Esophagus squamous epithelium (tissue), 5 donors: ENCODE data around the gene SLC11A1. TPM values are rescaled to one million over a fixed set of nuclear protein-coding genes. Genes with fewer than 3 reads are reported as not detected.

Experiments
- DNase-seq: peaks from one replicate; lab custom pipeline; 2025; lab: John Stamatoyannopoulos, UW
- H3K27ac ChIP-seq, 4 donors: fragments of 200-600 bp; sonication (generic); one replicate each; pipeline ENCODE4 v1.5.1; 2016 to 2019; ENCODE audit warnings: mild to moderate bottlenecking in 1 of 4
- H3K27me3 ChIP-seq, 4 donors: fragments of 200-600 bp; sonication (generic); 1 replicate in 3 of 4; 2 replicates in 1 of 4; pipeline versions ENCODE4 v1.5.1 to v1.6.0; 2017 to 2021; ENCODE audit warnings: antibody characterized with exemption in 1 of 4
- H3K36me3 ChIP-seq, 3 donors: fragments of 200-600 bp; sonication (generic); one replicate each; pipeline ENCODE4 v1.5.1; 2016 to 2019
- H3K4me1 ChIP-seq, 3 donors: fragments of 200-600 bp; sonication (generic); one replicate each; pipeline ENCODE4 v1.5.1; 2017 to 2019
- H3K4me3 ChIP-seq, 4 donors: fragments of 200-600 bp; sonication (generic); 1 replicate in 3 of 4; 2 replicates in 1 of 4; pipeline ENCODE4 v1.5.1; 2016 to 2019; ENCODE audit warnings: mild to moderate bottlenecking in 2 of 4, moderate library complexity in 1 of 4
- H3K9me3 ChIP-seq, 3 donors: fragments of 200-600 bp; sonication (generic); one replicate each; pipeline ENCODE4 v1.5.1; 2016 to 2019
- POLR2A ChIP-seq, 4 donors: fragments of 450-650 bp; IDR thresholded peaks; one replicate each; pipeline ENCODE4 v1.6.1; 2017; ENCODE audit warnings: antibody characterized with exemption in 4 of 4, mild to moderate bottlenecking in 4 of 4, moderate library complexity in 3 of 4
- WGBS, 2 donors: methylation state at CpG; one replicate each; pipeline ENCODE4 v1.1.5; 2018; 5-methylcytosine and 5-hydroxymethylcytosine counted together
- intact Hi-C: fragments of 100-400 bp; cut with DNase I; formaldehyde crosslinking; loops from one replicate; pipeline ENCODE4 v1.15.0; 2022
- total RNA-seq, 4 donors: library from RNA; depleted of rRNA; stranded (reverse); fragments of >200 nt; gene quantifications; one replicate each; pipeline ENCODE4 v1.1.0, GENCODE V29; 2016
- TF ChIP-seq, protein P1 (sequence below), 6 experiments: fragments of 450-650 bp in 4 of 6; fragments of 200-600 bp in 2 of 6; sonication (generic) in 2 of 6; IDR thresholded peaks; one replicate each; pipeline ENCODE4 v1.5.1; 2016 to 2019; ENCODE audit warnings: antibody characterized with exemption in 6 of 6, mild to moderate bottlenecking in 4 of 6, moderate library complexity in 4 of 6
- donor health status: DM: yes; HTN: yes; CAD: no.

SLC11A1 gene
- total RNA-seq, 4 donors from 2014 or later: 1.7 to 10.6 (median 8.7) TPM

DNA sequence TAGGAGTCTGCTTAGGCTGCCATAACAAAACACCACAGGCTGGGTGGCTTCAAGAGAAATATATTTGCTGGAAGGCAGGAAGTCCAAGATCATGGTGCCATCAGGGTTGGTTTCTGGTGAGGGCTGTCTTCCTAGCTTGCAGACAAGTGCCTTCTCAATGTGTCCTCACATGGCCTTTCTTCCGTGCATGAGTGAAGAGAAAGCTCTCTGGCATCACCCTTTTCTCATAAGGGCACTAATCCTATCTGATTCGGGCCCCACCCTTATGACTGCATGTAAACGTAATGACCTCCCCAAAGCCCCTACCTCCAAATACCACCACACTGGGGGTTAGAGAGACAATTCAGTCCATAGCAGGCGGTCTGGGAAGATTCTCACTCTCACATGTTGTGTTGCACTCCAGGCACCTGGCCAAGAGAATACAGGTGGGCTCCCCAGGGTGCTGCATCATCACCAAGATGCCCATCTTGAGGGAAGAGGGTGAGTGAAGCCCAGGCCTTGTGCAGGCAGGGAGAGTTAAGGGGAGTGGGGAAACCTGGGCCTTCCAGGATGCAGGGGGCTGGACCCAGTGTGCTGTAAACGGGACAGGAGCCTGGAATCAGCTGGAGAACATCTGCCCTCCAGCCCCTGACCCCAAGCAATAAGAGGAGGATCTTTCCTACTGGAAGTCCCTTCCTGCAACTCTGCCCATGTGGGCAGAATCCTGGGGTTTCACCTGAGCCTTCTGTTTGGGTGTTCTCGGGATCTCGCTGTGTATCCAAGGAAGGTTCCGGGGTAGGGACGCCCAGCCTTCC, 15.3 kb upstream of the SLC11A1 start:
- peaks cover 0 to 18% (median 6%) of the 10 kb centered on the region in 3 donors for H3K4me1 ChIP-seq
- DNase-seq: no peak
- no peaks in the 10 kb centered on the region for H3K36me3 ChIP-seq
- no peaks in the 10 kb centered on the region for H3K27me3 ChIP-seq
- 85% methylated on average over 5 of the region's 9 CpGs; no CpG with 5 or more reads in 1 of the 2 donors for WGBS, 2 donors
- H3K4me3 ChIP-seq: peak overlapping the region; percentile 51 to 70 (median 60)
- H3K9me3 ChIP-seq: peaks cover 0 to 10% (median 0%) of the 10 kb centered on the region in 3 donors
- no peak for TF ChIP-seq POLR2A (IDR thresholded peaks at IDR 0.05)
- TF ChIP-seq, protein P1, sequence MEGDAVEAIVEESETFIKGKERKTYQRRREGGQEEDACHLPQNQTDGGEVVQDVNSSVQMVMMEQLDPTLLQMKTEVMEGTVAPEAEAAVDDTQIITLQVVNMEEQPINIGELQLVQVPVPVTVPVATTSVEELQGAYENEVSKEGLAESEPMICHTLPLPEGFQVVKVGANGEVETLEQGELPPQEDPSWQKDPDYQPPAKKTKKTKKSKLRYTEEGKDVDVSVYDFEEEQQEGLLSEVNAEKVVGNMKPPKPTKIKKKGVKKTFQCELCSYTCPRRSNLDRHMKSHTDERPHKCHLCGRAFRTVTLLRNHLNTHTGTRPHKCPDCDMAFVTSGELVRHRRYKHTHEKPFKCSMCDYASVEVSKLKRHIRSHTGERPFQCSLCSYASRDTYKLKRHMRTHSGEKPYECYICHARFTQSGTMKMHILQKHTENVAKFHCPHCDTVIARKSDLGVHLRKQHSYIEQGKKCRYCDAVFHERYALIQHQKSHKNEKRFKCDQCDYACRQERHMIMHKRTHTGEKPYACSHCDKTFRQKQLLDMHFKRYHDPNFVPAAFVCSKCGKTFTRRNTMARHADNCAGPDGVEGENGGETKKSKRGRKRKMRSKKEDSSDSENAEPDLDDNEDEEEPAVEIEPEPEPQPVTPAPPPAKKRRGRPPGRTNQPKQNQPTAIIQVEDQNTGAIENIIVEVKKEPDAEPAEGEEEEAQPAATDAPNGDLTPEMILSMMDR (IDR thresholded peaks at IDR 0.05): no peak
- H3K27ac ChIP-seq: peak overlapping the region; percentile 83 to 93 (median 92)
- intact Hi-C loops: no loop called here

DNA sequence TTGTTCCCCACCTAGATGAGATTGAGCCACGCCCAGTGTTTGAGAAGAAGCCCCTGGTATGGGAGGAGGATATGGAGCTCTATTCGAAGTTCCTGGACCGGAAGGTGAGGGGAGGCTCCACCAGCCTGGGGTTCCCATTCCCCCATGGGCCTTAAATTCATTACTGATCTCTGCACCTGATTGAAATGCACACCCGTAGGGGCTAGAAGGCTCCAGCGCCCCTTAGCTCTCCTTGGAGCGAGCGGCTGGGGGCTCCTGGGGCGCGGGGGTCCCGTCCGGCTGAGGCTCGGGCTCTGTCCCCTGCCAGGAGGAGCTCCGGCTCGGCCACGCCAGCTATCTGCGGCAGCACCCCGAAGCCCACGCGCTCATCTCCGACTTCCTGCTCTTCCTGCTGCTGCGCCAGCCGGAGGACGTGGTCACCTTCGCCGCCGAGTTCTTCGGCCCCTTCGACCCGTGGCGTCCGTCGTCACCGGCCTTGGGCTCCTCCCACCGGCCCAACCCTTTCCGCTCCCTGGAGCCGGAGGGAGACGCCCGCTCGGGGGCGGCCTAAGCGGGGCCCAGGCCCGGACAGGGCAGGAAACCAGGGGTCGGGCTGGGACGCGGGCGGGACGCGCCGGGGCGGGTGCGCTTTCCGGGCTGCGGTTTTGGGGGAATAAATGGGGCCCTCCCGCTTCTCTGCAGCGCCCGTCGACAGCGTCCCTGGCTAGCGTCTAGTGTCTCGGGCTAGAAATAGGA, 14.5 kb upstream of the SLC11A1 start:
- 3 to 9% methylated on average over 12 to 16 of the region's 60 CpGs for WGBS, 2 donors

DNA sequence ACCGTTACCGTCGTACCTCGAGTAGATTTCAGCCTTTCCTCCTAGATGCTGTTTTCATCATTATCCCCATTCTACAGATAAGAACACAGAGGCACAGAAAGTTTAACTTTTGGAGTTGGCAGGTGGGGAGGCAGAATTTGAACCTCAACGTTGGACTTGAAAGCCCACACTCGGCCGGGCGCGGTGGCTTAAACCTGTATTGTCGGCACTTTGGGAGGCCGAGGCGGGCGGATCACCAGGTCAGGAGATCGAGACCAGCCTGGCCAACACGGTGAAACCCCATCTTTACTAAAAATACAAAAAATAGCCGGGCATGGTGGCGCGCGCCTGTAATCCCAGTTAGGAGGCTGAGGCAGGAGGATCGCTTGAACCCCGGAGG, 13.9 kb upstream of the SLC11A1 start:
- H3K36me3 ChIP-seq: no peaks in the 10 kb centered on the region
- intact Hi-C loops: no loop called here
- peak overlapping the region; percentile 51 to 70 (median 60) for H3K4me3 ChIP-seq
- peak overlapping the region; percentile 83 to 93 (median 92) for H3K27ac ChIP-seq
- H3K4me1 ChIP-seq: peaks cover 0 to 18% (median 6%) of the 10 kb centered on the region in 3 donors
- TF ChIP-seq, protein P1 (IDR thresholded peaks at IDR 0.05): no peak
- TF ChIP-seq POLR2A (IDR thresholded peaks at IDR 0.05): no peak
- WGBS, 2 donors: 51 to 59% methylated on average over 12 to 14 of the region's 21 CpGs
- H3K9me3 ChIP-seq: peaks cover 0 to 10% (median 0%) of the 10 kb centered on the region in 3 donors
- DNase-seq: no peak
- H3K27me3 ChIP-seq: no peaks in the 10 kb centered on the region

More for the DNA sequence above, 14.5 kb upstream of the SLC11A1 start:
- DNase-seq: peak; percentile 46
- peak overlapping the region; percentile 51 to 70 (median 60) for H3K4me3 ChIP-seq
- H3K9me3 ChIP-seq: peaks cover 0 to 10% (median 0%) of the 10 kb centered on the region in 3 donors
- peak overlapping the region; percentile 83 to 93 (median 92) for H3K27ac ChIP-seq
- intact Hi-C loops: no loop called here
- H3K4me1 ChIP-seq: peaks cover 0 to 18% (median 6%) of the 10 kb centered on the region in 3 donors
- H3K36me3 ChIP-seq: no peaks in the 10 kb centered on the region
- TF ChIP-seq, protein P1 (IDR thresholded peaks at IDR 0.05): no peak
- TF ChIP-seq POLR2A (IDR thresholded peaks at IDR 0.05): peak in 3 of 4 donors; percentile 37 to 92 (median 88)
- no peaks in the 10 kb centered on the region for H3K27me3 ChIP-seq

DNA sequence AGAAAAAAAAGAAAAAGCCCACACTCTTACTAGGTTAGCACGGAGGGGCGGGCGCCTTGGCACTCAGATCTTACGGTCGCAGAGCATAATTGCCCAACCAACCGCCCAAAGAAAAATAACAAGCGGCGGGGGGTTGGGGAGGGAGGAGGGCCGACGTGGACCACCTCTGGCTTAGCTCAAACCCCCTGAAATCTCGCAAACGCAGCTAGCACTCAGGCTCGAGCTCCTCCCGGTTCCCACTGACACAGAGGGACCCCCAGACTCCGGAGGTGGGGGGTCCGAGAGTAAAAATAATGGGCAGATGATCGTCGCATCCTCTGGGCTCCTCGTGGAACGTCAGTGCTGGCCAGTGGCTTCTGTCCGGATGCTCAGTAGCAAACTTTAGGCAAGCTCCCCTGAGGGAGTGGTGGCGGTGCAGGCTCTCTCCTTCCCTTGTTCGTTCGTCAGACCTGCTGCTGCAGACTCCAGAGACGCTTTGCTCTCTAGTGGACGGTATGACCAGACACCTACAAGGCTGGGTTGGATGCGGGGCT, 13.4 kb upstream of the SLC11A1 start:
- intact Hi-C loops: no loop called here
- DNase-seq: no peak
- peak in 1 of 4 donors; percentile 17 for TF ChIP-seq POLR2A (IDR thresholded peaks at IDR 0.05)
- TF ChIP-seq, protein P1 (IDR thresholded peaks at IDR 0.05): peak in 1 of 6 experiments; percentile 14
- Histone ChIP-seq H3K4me1 (peaks cover 0 to 18% (median 6%) of the 10 kb centered on the region in 3 donors), H3K4me3 (peak overlapping the region; percentile 51 to 70 (median 60)), H3K9me3 (peaks cover 0 to 10% (median 0%) of the 10 kb centered on the region in 3 donors), H3K36me3 (no peaks in the 10 kb centered on the region), H3K27ac (peak overlapping the region; percentile 83 to 93 (median 92)), H3K27me3 (no peaks in the 10 kb centered on the region)
- 39 to 40% methylated on average over 13 to 21 of the region's 27 CpGs for WGBS, 2 donors
